22Rv1 (cell line): ENCODE measurements around the gene MZB1.

ENCODE experiments used
- ZFX ChIP-seq: fragments of 450-650 bp; IDR thresholded peaks from 2 replicates; pipeline ENCODE4 v1.6.1; 2017; ENCODE audit warnings: antibody characterized with exemption, borderline replicate concordance
- TF ChIP-seq, protein P1 (sequence below): fragments of 450-650 bp; IDR thresholded peaks from 2 replicates; pipeline ENCODE4 v1.5.1; 2017; ENCODE audit warnings: mild to moderate bottlenecking

DNA sequence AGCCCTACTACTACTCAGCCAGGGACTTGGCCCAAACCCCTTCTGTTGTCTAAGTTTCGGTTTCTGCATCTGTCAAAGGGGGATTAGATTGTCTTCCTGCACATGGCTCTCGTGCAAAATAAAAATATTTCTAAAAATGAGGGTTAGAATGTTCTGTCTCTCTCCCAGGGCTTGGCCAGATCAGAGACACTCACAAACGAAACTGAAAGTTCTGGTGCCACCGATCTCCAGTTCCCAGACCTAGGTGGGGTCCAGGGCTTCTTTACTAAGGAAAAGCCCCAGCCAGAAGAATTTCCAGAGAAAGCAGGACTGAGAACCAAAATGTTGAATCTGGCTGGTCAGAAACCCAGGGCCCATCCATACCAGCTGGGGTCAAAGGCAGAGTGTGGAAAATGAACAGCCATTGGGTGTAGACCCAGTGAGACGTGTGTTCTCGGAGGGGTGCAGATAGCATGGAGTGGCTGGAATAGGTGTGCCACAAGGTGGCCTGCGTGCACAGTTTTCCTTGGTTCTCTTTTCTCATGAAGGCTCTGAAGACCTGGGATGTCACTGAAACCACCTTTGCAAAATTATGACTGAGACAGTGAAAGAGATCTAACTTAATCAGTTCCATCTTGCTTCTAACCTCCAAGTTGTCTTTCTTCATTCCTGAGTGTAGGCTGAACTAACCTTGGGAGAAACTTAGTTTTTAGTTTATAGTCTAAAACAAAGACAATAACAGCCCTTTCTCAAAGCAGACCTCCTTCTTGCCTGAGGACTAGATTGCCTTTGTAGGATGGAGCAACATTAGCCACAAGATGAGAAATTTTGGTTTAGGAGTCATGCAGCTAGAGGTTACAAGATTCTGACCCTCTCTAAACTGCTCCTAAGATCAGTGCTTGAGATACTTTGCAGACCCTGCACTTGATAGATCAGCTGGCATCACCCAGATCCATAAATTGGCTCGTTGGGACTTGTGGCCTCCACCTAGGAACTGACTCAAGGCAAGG lies 4.4 kb downstream of the MZB1 start:
- TF ChIP-seq, protein P1, sequence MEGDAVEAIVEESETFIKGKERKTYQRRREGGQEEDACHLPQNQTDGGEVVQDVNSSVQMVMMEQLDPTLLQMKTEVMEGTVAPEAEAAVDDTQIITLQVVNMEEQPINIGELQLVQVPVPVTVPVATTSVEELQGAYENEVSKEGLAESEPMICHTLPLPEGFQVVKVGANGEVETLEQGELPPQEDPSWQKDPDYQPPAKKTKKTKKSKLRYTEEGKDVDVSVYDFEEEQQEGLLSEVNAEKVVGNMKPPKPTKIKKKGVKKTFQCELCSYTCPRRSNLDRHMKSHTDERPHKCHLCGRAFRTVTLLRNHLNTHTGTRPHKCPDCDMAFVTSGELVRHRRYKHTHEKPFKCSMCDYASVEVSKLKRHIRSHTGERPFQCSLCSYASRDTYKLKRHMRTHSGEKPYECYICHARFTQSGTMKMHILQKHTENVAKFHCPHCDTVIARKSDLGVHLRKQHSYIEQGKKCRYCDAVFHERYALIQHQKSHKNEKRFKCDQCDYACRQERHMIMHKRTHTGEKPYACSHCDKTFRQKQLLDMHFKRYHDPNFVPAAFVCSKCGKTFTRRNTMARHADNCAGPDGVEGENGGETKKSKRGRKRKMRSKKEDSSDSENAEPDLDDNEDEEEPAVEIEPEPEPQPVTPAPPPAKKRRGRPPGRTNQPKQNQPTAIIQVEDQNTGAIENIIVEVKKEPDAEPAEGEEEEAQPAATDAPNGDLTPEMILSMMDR, result no peak
- TF ChIP-seq ZFX, result no peak
